8988T (cell line): ENCODE measurements around the gene DPEP2.
"Not testable (repeated sequence)": the region's sequence is repeated elsewhere in the genome, so short reads cannot be mapped to it uniquely, and the experiment has no call there.

Experiments
- DNase-seq: peaks from one replicate; pipeline ENCODE4 v3.0.0; 2011

DPEP2 gene, protein sequence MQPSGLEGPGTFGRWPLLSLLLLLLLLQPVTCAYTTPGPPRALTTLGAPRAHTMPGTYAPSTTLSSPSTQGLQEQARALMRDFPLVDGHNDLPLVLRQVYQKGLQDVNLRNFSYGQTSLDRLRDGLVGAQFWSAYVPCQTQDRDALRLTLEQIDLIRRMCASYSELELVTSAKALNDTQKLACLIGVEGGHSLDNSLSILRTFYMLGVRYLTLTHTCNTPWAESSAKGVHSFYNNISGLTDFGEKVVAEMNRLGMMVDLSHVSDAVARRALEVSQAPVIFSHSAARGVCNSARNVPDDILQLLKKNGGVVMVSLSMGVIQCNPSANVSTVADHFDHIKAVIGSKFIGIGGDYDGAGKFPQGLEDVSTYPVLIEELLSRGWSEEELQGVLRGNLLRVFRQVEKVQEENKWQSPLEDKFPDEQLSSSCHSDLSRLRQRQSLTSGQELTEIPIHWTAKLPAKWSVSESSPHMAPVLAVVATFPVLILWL

DNA sequence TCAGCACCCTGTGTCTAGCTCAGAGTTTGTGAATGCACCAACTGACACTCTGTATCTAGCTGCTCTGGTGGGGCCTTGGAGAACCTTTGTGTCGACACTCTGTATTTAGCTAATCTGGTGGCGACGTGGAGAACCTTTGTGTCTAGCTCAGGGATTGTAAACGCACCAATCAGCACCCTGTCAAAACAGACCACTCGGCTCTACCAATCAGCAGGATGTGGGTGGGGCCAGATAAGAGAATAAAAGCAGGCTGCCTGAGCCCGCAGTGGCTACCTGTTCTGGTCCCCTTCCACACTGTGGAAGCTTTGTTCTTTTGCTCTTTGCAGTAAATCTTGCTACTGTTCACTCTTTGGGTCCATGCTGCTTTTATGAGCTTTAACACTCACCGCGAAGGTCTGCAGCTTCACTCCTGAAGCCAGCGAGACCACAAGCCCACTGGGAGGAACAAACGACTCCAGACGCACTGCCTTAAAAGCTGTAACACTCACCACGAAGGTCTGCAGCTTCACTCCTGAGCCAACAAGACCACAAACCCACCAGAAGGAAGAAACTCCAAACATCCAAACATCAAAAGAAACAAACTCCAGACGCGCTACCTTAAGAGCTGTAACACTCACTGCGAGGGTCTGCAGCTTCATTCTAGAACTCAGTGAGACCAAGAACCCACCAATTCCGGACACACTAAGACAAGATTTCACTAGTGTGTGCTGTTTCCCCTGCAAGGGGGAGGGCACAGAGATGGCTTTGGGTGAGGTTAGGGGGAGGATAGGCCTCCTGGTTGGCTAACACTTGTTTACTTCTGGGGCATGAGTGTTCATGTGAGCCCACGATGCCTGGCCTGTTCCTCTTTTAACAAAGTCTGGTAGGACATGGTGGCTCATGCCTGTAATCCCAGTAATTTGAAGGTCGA, at the start of gene DPEP2:
Gene DPEP2, minus strand, starts transcription at position 706 of the 910 bp plus-strand sequence. CDS start 6,272 bp downstream, outside the sequence.
- DNase-seq, result not testable (repeated sequence)

DNA sequence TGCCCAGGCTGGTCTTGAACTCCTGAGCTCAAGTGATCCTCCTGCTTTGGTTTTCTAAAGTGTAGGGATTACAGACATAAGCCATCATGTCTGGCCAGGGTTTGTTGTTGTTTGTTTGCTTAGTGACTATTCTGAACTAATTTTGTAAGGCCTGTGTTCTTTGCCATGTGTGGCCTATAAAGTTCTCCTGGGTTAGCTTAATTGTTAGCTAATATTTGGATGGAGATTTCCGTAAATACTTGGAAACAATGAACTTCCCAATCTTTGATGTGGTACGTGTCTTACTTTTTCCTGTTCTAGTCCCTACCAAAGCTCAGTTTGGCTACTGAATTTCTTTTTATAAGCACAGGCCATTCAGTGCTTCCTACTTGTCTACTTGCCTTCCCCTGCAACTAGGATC, 48.7 kb upstream of the DPEP2 start:
- DNase-seq, result no peak

DNA sequence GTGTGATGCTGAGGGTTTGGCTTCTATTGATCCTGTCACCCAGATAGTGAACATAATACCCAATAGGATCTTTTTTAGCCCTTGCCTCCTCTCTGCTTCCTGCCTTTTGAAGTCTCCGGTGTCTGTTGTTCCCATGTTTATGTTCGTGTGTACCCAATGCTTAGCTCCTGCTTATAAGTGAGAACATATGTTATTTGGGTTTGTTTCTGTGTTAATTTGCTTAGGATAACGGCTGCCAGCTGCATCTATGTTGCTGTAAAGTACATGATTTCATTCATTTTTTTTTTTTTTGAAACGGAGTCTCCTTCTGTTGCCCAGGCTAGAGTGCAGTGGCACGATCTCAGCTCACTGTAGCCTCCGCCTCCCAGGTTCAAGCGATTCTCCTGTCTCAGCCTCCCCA, 46.8 kb upstream of the DPEP2 start:
- DNase-seq, result no peak

DNA sequence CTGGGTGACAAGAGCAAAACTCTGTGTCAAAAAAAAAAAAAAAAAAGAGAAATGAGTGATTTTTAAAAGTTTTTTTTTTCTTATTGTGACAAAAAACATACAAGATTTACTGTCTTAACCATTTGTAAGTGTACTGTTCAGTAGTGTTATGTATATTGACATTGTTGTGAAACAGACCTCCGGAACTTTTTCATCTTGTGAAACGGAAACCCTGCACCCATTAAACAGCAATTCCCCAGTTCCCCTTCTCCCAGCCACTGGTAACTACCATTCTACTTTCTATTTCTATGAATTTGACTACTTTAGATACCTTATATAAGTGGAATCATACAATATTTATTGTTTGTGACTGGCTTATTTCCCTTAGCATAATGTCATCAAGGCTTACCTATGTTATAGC, 42.5 kb upstream of the DPEP2 start:
- DNase-seq, result no peak

DNA sequence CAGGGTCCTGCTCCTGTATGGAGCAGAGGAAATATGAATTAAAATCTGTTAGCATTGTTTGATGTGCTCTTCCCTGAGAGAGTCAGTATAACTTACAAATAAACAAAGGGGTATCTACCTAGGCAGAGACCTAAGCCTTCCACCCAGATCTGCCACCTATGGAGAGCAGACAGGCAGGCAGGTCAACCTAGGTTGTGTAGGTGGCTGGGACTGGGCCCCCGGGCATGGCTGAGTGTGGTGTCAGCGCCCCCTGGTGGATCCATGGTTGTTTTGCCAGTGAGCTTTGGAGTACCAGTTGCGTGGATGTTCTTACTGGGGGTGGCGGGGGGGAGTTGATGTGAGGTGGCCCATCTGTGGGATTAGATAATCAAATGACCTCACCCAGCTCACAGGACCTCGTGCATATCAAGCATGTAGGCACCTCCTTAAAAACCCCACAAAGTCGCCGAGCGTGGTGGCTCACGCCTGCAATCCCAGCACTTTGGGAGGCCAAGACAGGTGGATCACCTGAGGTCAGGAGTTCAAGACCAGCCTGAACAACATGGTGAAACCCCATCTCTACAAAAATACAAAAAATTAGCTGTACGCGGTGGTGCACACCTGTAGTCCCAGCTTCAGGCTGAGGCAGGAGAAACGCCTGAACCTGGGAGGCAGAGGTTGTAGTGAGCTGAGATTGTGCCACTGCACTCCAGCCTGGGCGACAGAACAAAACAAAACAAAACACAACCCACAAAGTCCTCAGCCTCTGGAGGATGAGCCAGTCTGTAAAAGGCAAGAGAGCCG, 41.4 kb upstream of the DPEP2 start:
- peak; percentile 61 for DNase-seq

DNA sequence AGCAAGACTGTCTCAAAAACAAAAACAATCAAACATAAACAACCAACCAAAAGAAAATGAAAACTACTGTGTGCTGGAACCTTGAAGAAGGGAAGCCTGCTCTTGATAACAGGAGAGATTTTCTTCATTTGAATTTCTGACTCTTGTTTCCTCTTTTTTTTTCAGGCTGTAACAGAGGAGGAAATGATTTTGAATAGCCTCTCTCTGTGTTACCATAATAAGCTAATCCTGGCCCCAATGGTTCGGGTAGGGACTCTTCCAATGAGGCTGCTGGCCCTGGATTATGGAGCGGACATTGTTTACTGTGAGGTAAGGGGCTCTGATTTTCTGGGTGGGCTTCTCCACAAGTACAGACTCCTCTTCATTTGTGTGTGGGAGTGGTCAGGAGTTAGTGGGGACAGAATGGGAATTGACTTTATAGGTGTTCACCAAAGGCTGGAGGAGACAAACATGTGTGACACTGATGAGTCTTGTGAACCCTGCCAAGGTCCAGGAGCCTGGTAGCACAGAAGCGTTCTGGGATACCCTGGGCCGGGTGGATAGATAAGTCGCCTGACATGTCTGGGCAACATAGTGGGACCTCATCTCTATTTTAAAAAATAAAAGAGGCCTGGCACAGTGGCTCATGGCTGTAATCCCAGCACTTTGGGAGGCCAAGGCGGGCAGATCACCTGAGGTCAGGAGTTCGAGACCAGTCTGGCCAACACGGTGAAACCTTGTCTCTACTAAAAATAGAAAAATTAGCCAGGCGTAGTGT, 38.7 kb upstream of the DPEP2 start:
- DNase-seq, result no peak

DNA sequence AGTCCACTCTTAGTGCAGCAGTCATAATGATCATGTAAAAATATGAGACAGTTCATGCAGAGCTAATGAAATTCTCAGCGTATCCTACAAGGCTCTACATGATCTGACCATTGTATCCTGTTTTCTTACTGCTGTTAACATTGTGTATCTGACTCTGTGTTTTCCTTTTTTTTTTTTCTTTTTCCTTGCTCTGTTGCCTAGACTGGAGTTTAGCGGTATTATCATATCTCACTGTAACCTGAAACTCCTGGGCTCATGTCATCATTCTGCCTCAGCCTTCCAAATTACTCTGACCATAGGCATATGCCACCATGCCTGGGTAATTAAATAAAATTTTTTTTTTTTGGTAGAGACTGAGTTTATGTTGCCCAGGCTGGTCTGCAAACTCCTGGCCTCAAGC, 35.9 kb upstream of the DPEP2 start:
- no peak for DNase-seq

DNA sequence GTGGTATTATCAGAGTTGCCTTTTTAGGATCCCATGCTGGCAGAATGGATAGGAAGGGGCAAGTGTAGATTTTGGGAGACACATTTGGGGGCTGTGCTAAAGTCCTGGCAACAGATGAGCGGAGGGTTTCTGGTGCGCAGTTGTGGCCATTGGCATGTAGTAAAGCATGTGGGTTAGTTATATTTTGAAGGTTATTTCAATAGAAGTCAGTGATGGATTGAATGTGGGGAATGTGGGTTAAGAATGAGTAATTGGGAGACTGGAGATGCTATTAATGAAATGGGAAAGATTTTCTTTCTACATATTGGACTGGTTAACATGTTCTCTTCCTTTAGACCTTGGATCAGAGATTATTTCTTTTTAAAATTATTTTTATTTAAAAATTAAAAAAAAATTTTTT, 33.8 kb upstream of the DPEP2 start:
- no peak for DNase-seq

DNA sequence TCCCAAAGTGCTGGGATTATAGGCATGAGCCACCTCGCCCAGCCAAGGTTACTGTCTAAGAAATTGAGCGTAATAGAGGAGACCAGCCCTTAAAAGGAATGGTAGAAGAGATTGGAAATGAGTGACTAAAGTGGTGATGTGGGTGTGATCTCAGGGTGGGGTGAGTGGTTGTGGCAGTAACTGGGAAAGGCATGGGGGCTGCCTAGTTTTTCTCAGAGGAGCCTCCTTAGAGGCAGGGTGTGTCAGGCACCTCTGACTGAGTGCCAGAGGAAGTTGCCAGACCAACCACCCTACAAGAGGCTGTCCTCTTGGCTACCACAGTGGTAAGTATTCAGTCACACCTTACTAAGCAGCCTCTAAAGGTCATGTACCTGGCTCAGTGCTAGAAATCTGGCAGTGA, 32.7 kb upstream of the DPEP2 start:
- no peak for DNase-seq

DNA sequence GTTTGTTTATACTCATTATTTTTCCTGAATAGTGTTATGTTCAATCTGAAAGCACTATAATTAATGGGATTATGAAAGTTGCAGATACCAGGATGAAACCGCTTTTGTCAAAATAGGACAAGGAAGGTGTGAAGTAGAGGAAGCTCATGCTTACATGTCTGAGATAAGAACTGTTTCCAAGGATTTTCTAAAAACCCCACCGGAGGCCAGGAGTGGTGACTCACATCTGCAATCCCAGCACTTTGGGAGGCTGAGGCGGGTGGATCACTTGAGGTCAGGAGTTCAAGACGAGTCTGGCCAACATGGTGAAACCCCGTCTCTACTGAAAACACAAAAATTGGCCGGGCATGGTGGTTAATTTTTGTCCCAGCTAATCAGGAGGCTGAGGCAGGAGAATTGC, 30.8 kb upstream of the DPEP2 start:
- DNase-seq, result not testable (repeated sequence)

DNA sequence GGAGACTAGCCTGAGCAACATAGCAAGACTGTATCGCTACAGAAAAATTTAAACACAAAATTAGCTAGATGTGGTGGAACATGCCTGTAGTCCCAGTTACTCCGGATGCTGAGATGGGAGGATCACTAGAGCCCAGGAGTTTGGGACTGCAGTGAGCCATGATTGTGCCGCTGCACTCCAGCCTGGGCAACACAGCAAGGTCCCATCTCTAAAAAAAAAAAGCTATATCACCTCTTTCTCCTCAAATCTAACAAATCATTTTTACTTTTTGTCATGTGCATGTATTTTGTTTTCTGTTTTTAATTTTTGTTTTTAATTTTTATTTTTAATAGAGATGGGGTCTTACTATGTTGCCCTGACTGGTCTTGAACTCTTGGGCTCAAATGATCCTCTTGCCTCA, 29.7 kb upstream of the DPEP2 start:
- no peak for DNase-seq

DNA sequence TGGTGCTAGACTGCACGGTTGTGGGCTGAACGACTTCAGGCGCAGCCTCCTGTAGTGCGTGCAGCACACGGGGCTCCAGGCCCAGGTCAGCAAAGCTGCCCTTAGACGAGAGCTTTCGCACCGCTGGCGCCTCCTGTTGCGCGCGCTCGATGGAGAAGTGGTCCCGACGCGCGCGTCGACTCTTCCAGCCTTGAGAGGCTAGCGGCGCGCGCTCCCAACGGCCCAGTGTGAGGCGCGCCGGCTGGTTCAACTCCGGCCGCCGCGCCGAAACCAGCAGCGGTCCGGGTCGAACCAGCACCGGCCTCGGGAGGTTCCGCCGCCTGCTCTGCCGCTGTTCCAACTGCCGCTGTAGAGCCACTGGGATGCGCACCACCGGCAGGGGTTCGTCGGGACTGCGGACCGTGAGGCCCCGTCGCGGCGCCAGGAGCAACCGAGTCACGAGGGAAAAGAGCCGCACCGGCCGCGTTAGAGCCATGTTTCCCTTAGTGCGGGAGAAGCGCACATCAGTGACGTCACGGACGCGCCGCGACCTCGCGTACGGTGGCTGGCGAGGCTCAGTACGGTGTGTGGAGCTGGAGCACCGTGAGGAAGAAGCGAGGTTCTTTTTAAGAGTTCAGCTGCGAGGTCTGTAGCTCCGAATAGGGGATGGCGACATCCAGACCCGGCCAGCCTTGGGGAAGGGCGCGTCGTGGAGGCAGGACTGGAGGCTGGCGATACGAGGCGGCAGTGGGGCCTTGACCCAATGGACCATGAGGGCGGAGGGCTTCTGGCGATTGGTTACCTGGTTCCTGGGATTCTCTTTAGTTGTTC, 23.6 kb upstream of the DPEP2 start, which contains the start of the genes DDX28 and DUS2:
Gene DDX28, minus strand, starts transcription at position 505 of the 810 bp plus-strand sequence. Its CDS starts 30 bp downstream, at position 475.
Gene DUS2, plus strand, starts transcription at position 557 of the 810 bp plus-strand sequence. CDS start 14,740 bp downstream, outside the sequence.
- peak; percentile 78 for DNase-seq

DNA sequence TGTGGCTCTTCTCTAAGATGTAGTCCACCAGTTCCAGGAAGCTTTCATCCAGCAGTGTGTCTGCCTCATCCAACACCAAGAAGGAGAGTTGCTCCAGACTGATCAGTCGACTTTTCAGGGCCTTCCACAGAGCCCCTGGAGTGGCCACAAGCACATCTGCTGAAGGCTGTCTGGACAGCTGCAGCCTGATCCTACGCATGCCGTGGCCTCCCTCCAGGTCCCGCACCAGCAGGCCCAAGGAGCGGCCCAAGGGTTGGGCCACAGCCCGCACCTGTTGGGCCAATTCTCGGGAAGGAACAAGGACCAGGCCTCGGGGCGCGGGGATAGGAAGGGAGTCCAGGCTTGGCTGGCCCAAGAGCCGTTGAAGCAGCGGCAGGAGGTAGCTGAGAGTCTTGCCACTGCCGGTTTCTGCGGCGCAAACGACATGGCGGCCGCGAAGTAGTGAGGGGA, 23.0 kb upstream of the DPEP2 start:
- DNase-seq, result no peak

DNA sequence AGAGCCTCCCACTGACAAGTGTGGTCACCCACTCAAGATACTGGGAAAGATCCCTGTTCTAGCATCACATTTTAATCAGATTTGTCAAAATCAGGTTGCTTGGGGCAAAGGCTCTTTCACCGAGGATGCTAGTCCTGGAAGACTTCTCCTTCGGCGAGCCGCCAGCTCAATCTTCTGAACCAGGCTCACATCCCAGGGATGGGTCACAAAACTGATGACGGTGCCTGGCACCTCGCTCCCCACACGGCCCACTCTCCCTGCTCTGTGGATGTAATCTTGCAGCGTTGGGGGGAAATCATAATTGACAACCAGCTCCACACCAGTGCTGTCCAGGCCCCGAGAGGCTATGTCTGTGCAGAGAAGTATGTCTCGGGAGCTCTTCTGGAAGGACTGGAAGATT, 22.2 kb upstream of the DPEP2 start:
- DNase-seq, result no peak

DNA sequence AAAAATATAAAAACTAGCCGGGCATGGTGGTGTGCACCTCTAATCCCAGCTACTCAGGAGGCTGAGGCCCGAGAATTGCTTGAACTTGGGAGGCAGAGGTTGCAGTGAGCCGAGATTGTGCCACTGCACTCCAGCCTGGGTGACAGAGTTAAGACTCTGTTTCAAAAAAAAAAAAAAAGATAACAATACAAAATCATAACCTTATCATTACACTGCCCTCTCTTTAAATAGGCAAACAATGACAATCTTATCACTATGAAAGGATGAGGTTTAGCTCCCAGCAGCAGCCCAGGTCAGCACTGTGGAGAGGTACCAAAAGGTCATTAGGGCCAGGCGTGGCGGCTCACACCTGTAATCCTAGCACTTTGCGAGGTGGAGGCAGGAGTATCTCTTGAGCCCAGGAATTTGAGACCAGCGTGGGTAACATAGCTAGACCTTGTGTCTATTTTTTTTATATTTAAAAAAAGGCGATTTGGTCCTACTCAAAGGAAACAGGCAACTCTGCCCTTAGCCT, 19.9 kb upstream of the DPEP2 start:
- DNase-seq, result no peak

DNA sequence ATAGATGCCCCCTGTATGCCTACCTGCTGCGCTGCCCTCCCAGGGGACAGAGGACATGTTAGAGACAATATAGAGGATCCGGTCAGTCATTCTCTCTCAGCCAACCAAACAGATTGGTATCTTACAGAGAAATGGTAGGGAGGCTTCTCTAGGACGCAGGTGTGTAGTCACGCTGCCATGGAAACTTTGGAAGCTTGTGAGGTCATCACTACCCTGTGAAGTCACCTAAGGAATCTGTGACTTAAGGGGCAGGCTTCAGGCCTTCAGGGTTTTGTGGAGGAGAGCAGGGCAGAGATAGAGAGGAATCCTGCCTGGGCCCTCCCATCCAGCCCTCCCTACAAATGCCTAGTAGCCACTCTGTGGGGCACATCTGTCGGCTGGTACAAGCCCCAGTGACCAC, 16.4 kb upstream of the DPEP2 start, which contains the start of gene DPEP2NB:
Gene DPEP2NB, minus strand, starts transcription at position 231 of the 400 bp plus-strand sequence. Its CDS starts 141 bp downstream, at position 90.
- no peak for DNase-seq

DNA sequence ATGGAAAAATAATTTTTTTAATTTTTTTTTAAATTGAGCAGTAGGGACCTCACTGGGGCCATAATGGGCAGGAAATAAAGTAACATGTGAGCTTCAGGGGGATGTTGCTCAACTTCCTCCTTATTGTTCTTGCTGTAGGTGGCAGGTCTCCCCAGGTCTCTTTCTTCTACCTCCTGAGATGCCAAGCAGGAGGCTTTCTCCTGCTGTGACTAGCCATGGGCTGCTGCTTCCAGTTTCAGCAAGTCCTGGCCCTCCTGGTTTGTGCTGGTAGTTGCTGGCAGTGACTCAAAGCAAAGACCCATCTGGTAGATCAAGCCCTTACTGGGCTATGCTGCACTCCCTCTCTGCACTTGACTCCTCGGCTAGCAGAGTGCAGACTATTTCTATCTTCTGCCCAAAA, 14.2 kb upstream of the DPEP2 start:
- no peak for DNase-seq

DNA sequence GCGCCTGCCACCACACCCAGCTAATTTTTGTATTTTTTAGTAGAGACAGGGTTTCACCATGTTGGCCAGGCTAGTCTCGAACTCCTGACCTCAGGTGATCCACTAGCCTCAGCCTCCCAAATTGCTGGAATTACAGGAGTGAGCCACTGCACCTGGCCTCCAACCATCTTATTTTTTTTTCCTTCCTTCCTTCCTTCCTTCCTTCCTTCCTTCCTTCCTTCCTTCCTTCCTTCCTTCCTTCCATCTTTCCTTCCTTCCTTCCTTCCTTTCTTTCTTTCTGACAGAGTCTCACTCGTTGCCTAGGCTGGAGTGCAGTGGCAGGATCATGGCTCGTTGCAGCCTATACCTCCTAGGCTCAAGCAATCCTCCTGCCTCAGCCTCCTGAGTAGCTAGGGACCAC, 10.6 kb upstream of the DPEP2 start:
- DNase-seq, result not testable (repeated sequence)

DNA sequence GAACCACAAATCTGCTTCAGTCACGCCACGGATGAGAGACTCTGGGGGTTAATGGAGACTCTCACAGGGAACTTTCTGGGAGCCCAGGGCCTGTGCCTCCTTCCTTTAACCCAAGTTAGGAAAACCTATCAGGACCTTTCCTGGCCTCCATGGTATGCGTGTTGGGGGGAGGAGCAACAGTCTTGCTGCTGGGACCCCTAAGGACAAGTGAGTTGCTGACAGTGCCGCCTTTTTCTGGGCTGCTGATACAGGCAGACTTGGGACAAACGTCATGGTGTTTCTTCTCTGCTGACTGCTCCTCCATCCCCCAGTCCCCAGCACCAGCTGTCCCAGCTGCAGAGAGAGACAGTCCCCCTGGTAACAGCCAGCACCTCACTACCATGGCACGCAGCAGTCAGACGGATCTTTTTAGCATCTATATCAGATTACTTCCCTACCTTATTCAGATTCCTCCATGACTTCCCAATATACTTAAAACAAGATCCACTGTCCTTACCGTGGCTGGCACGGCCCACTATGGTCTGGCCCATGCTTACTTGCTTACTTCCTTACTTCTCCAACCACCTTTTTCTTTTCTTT, 10.0 kb upstream of the DPEP2 start:
- DNase-seq, result no peak

DNA sequence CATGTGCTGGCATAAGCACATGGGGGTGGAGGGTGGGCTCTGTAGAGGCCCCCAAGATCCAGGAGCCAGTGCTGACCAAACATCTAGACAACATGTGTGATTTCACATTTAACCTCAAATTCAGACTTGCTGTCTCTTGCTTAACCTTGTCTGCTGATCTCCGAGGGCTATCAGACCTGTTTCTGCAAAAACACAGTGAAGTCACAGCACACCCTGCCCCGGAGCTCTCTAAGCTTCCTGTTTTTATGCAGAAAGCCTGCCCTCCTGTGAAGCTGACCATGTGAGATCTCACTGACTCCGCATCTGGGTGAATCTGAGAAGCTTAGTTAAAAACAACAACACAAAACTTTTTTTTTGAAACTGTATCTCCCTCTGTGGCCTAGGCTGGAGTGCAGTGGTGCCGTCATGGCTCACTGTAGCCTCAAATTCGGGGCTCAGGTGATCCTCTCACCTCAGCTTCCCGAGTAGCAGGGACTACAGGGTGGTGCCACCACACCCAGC, 6.6 kb upstream of the DPEP2 start:
- DNase-seq, result no peak
